K562 (cell line): ENCODE results near the gene SLC30A9. TPM values are rescaled to one million over a fixed set of nuclear protein-coding genes. Genes with fewer than 3 reads are reported as not detected.
A peak's percentile ranks its signal among the peaks of the same experiment; 100 is the strongest.

ENCODE experiments used
- ATAC-seq: fragments of 200-7000 bp; cut with Tn5 transposase; 3 replicates; pipeline ENCODE4 v1.9.1; 2020; ENCODE audit warnings: moderate library complexity
- BruUV-seq: library from RNA; stranded (reverse); fragments of 400-500 nt; replicated peaks from 2 replicates; lab custom pipeline; 2021; lab: Mats Ljungman, UMichigan
- CTCF ChIA-PET: fragments of 300-600 bp; formaldehyde crosslinking; extraction: SDS; loops from one replicate; lab custom pipeline; 2021; ENCODE audit warnings: low intra/inter-chr PET ratio; lab: Yijun Ruan, JAX
- POLR2A ChIA-PET: fragments of 300-600, 350-650 bp; sonication (Branson Sonifier 250); formaldehyde crosslinking; extraction: SDS; loops from one replicate; lab custom pipeline; 2021; ENCODE audit warnings: antibody characterized with exemption, inconsistent platforms; lab: Yijun Ruan, JAX
- DNase-seq, 4 experiments: peaks; one replicate each; pipeline versions ENCODE4 v3.0.0 to v3.0.0-alpha.2; 2011 to 2018; ENCODE audit warnings: low spot score in 3 of 4, mixed read lengths in 3 of 4; ENCODE audit errors: extremely low read depth in 1 of 4
- FAIRE-seq: peaks from 2 replicates; lab custom pipeline; 2011; peaks lifted over from hg19 to GRCh38; lab: Jason Lieb, UNC
- H2AFZ ChIP-seq: 2 replicates; pipeline ENCODE4 v1.6.0; 2011; ENCODE audit warnings: low read depth, low read length, control low read depth, inconsistent platforms
- H3K27ac ChIP-seq: fragments of 200-600 bp; 3 replicates; pipeline ENCODE4 v1.8.0; 2011; ENCODE audit warnings: low read depth, mild to moderate bottlenecking, control low read depth, inconsistent platforms, low read length, moderate library complexity, mixed read lengths; ENCODE audit errors: extremely low read depth
- H3K27me3 ChIP-seq, 2 experiments: fragments of 300-600 bp in 1 of 2; 2 replicates in 1 of 2; 3 replicates in 1 of 2; pipeline versions ENCODE4 v1.6.0 to v1.8.0; 2011; ENCODE audit warnings: inconsistent platforms in 2 of 2, low read length in 2 of 2, mild to moderate bottlenecking in 1 of 2, mixed read lengths in 1 of 2, moderate library complexity in 1 of 2; ENCODE audit not compliant: control insufficient read depth in 2 of 2, insufficient read depth in 2 of 2
- H3K36me3 ChIP-seq: fragments of 300-600 bp; 3 replicates; pipeline ENCODE4 v1.8.0; 2011; ENCODE audit warnings: mild to moderate bottlenecking, low read length, inconsistent platforms; ENCODE audit not compliant: control insufficient read depth, insufficient read depth
- H3K4me1 ChIP-seq, 2 experiments: fragments of 200-600 bp in 1 of 2; replicated peaks in 1 of 2; 2 replicates in 1 of 2; 3 replicates in 1 of 2; pipeline versions ENCODE4 v1.5.1 to v1.8.0; 2011; ENCODE audit warnings: inconsistent platforms in 2 of 2, low read length in 2 of 2, mild to moderate bottlenecking in 1 of 2, mixed read lengths in 1 of 2, moderate library complexity in 1 of 2; ENCODE audit not compliant: control insufficient read depth in 2 of 2, insufficient read depth in 2 of 2
- H3K4me2 ChIP-seq: 2 replicates; pipeline ENCODE4 v1.6.1; 2011; ENCODE audit warnings: low read length, control low read depth, inconsistent platforms, mixed read lengths; ENCODE audit not compliant: insufficient read depth
- H3K4me3 ChIP-seq: fragments of 200-600 bp; sonication (generic), shearing (Covaris generic); 2 replicates; pipeline ENCODE4 v1.5.1; 2016; ENCODE audit warnings: control low read depth, inconsistent platforms
- H3K79me2 ChIP-seq: fragments of 200-600 bp; 3 replicates; pipeline ENCODE4 v1.8.0; 2011; ENCODE audit warnings: low read length, inconsistent platforms; ENCODE audit not compliant: control insufficient read depth, insufficient read depth
- H3K9ac ChIP-seq, 2 experiments: 2 replicates each; pipeline versions ENCODE4 v1.6.0 to v1.6.1; 2011; ENCODE audit warnings: low read depth in 2 of 2, low read length in 2 of 2, control low read depth in 1 of 2, inconsistent platforms in 1 of 2, mild to moderate bottlenecking in 1 of 2, mixed read lengths in 1 of 2; ENCODE audit not compliant: insufficient read depth in 1 of 2
- H3K9me1 ChIP-seq: one replicate; pipeline ENCODE4 v1.6.0; 2011; ENCODE audit warnings: inconsistent platforms, mild to moderate bottlenecking, low read length, moderate library complexity; ENCODE audit not compliant: control insufficient read depth, insufficient read depth
- H3K9me3 ChIP-seq: replicated peaks from 2 replicates; pipeline ENCODE4 v1.5.1; 2011; ENCODE audit warnings: low read depth, low read length, inconsistent platforms; ENCODE audit not compliant: control insufficient read depth, insufficient read depth
- H4K20me1 ChIP-seq: replicated peaks from 2 replicates; pipeline ENCODE4 v1.6.1; 2011; ENCODE audit warnings: low read length, inconsistent platforms, mixed read lengths; ENCODE audit not compliant: control insufficient read depth, insufficient read depth
- CHD4 ChIP-seq: fragments of 200-600 bp; sonication (generic); IDR thresholded peaks from 3 replicates; pipeline ENCODE4 v1.6.1; 2012; ENCODE audit warnings: low read depth, mild to moderate bottlenecking, mixed read lengths, low read length, inconsistent platforms; ENCODE audit not compliant: insufficient read depth, insufficient replicate concordance, poor library complexity, severe bottlenecking
- EGR1 ChIP-seq: fragments of 450-650 bp; conservative IDR thresholded peaks from 2 replicates; pipeline ENCODE4 v1.6.1; 2017; ENCODE audit warnings: mild to moderate bottlenecking
- NCOA4 ChIP-seq: fragments of 450-650 bp; IDR thresholded peaks from 2 replicates; pipeline ENCODE4 v1.6.1; 2018; ENCODE audit warnings: mild to moderate bottlenecking; ENCODE audit not compliant: partially characterized antibody
- PHB2 ChIP-seq: fragments of 450-650 bp; IDR thresholded peaks from 2 replicates; pipeline ENCODE4 v1.6.1; 2017; ENCODE audit warnings: low read depth
- PRDM10 ChIP-seq: fragments of 450-650 bp; IDR thresholded peaks from 2 replicates; pipeline ENCODE4 v1.6.1; 2018; ENCODE audit not compliant: partially characterized antibody
- XRCC3 ChIP-seq: fragments of 450-650 bp; IDR thresholded peaks from 2 replicates; pipeline ENCODE4 v1.6.1; 2017; ENCODE audit warnings: mild to moderate bottlenecking, moderate library complexity
- WGBS: fragments of 100-300 bp; shearing (Covaris generic); methylation state at CpG from one replicate; pipeline ENCODE4 v1.1.6; 2016; ENCODE audit warnings: low coverage, mixed read lengths; ENCODE audit not compliant: insufficient coverage; ENCODE audit errors: missing lambda C conversion rate; 5-methylcytosine and 5-hydroxymethylcytosine counted together
- in situ Hi-C: fragments of 300-500 bp; cut with MboI; formaldehyde crosslinking; loops from 4 replicates; pipeline ENCODE4 v1.15.0; 2018; ENCODE audit warnings: inconsistent platforms, mixed read lengths
- intact Hi-C: fragments of 100-400 bp; cut with micrococcal nuclease; formaldehyde crosslinking; loops from 2 replicates; pipeline ENCODE4 v1.14.2; 2022
- polyA plus RNA-seq, 8 experiments: library from polyadenylated mRNA; depleted of rRNA in 4 of 8; stranded (reverse) in 5 of 8; unstranded in 3 of 8; fragments of >200 nt; fragmentation: Nextera tagmentation in 2 of 8; fragmentation: Illumina TruSeq in 1 of 8; extraction: Ambion mirVana in 2 of 8; extraction: Trizol in 1 of 8; gene quantifications; 2 replicates each; pipeline versions ENCODE4 v1.2.1 to v1.2.3, GENCODE V29; 2011 to 2014; ENCODE audit warnings: inconsistent platforms in 1 of 8, missing spikeins in 1 of 8
- total RNA-seq, 7 experiments: library from RNA; depleted of rRNA in 6 of 7; stranded (reverse); fragments of >200 nt in 6 of 7; fragmentation: Illumina TruSeq in 2 of 7; extraction: Trizol in 2 of 7; gene quantifications; 2 replicates each; pipeline versions ENCODE4 v1.2.1 to v1.2.3, GENCODE V29; 2011 to 2021; ENCODE audit warnings: low replicate concordance in 1 of 7

The SLC30A9 gene
- total and polyA plus RNA-seq, 9 of the 15 experiments (the other 6 are each of a cell fraction or from before 2014, with no cell fraction given), result 14.7 to 73.5 (median 51.6) TPM

GRCh38 chr4:41998019-41998418 is 7.7 kb downstream of the SLC30A9 start:
- peaks cover 7% of the 10 kb centered on the region; the same call in 2 of the 3 replicates for H3K36me3 ChIP-seq
- H4K20me1 ChIP-seq, result no peaks in the 10 kb centered on the region
- WGBS, result 91% methylated on average over 3 of the region's 3 CpGs
- H3K9me3 ChIP-seq, result no peaks in the 10 kb centered on the region
- in situ Hi-C loops, result no loop called here
- CTCF ChIA-PET, result no interaction called here
- intact Hi-C loops, result no loop called here
- peaks cover 0 to 4% of the 10 kb centered on the region in 2 experiments; a peak in 1 of 5 replicates for H3K4me1 ChIP-seq
- BruUV-seq, result no TSS peak
- no peak overlapping the region for H3K4me2 ChIP-seq
- H3K9ac ChIP-seq, result no peak overlapping the region
- H3K79me2 ChIP-seq, result peaks cover 37% of the 10 kb centered on the region
- no peak overlapping the region for H2AFZ ChIP-seq
- DNase-seq (no peak), FAIRE-seq (peak; percentile 23), ATAC-seq (peak; percentile 41)
- no peaks in the 10 kb centered on the region for H3K27me3 ChIP-seq
- POLR2A ChIA-PET, result interaction anchor here (1.7 to 2.1 kb wide), 2 partner anchors 11 to 17 kb away, joined by 6 to 7 read pairs; no protein-coding TSS in a partner anchor
- H3K9me1 ChIP-seq, result no peaks in the 10 kb centered on the region
- H3K4me3 ChIP-seq, result no peak overlapping the region
- no peak overlapping the region for H3K27ac ChIP-seq
- TF ChIP-seq EGR1, result no peak
- TF ChIP-seq PRDM10, result no peak
- no peak for TF ChIP-seq PHB2
- TF ChIP-seq CHD4, result no peak
- TF ChIP-seq XRCC3, result no peak
- TF ChIP-seq NCOA4, result no peak
